Trophoblast cell (in vitro differentiated cells and primary cell): Measurements from ENCODE around the gene RNF186.

Experiments
- DNase-seq, 2 donors: peaks; one replicate each; pipeline ENCODE4 v3.0.0-alpha.2; 2016
- H2AFZ ChIP-seq: 2 replicates; pipeline ENCODE4 v1.6.1; 2013; ENCODE audit warnings: low read length, moderate library complexity, mild to moderate bottlenecking; ENCODE audit not compliant: insufficient read depth, poor library complexity
- H2AK5ac ChIP-seq: 2 replicates; pipeline ENCODE4 v1.6.1; 2013; ENCODE audit warnings: mild to moderate bottlenecking, low read length
- H2BK120ac ChIP-seq: 2 replicates; pipeline ENCODE4 v1.6.1; 2013; ENCODE audit warnings: low read length, mild to moderate bottlenecking, moderate library complexity; ENCODE audit not compliant: insufficient read depth, poor library complexity
- H2BK12ac ChIP-seq: 2 replicates; pipeline ENCODE4 v1.6.1; 2013; ENCODE audit warnings: mild to moderate bottlenecking, low read length, moderate library complexity
- H2BK5ac ChIP-seq: 2 replicates; pipeline ENCODE4 v1.6.1; 2013; ENCODE audit warnings: low read length, low read depth, moderate library complexity, mild to moderate bottlenecking; ENCODE audit not compliant: poor library complexity
- H3K14ac ChIP-seq: 2 replicates; pipeline ENCODE4 v1.6.1; 2013; ENCODE audit warnings: mild to moderate bottlenecking, low read length
- H3K18ac ChIP-seq: 2 replicates; pipeline ENCODE4 v1.6.1; 2013; ENCODE audit warnings: mild to moderate bottlenecking, low read length
- H3K23ac ChIP-seq: 2 replicates; pipeline ENCODE4 v1.6.1; 2013; ENCODE audit warnings: low read length
- H3K27ac ChIP-seq: 2 replicates; pipeline ENCODE4 v1.5.1; 2013; ENCODE audit warnings: low read depth, mild to moderate bottlenecking, inconsistent platforms, low read length, moderate library complexity
- H3K27me3 ChIP-seq: 2 replicates; pipeline ENCODE4 v1.6.1; 2013; ENCODE audit warnings: inconsistent platforms, mild to moderate bottlenecking, low read length, moderate library complexity; ENCODE audit not compliant: insufficient read depth
- H3K36me3 ChIP-seq, 2 experiments: 1 replicate in 1 of 2; 2 replicates in 1 of 2; pipeline ENCODE4 v1.6.1; 2013; ENCODE audit warnings: low read length in 2 of 2, mild to moderate bottlenecking in 2 of 2, moderate library complexity in 1 of 2; ENCODE audit not compliant: insufficient read depth in 2 of 2, control insufficient read depth in 1 of 2
- H3K4ac ChIP-seq: 2 replicates; pipeline ENCODE4 v1.6.1; 2013; ENCODE audit warnings: low read depth, mild to moderate bottlenecking, low read length, moderate library complexity
- H3K4me1 ChIP-seq, 2 experiments: 1 replicate in 1 of 2; 2 replicates in 1 of 2; pipeline ENCODE4 v1.6.1; 2013; ENCODE audit warnings: low read length in 2 of 2, mild to moderate bottlenecking in 2 of 2, moderate library complexity in 1 of 2; ENCODE audit not compliant: insufficient read depth in 2 of 2, control insufficient read depth in 1 of 2
- H3K4me2 ChIP-seq: 2 replicates; pipeline ENCODE4 v1.6.1; 2013; ENCODE audit warnings: inconsistent platforms, mild to moderate bottlenecking, low read length, moderate library complexity
- H3K4me3 ChIP-seq: 2 replicates; pipeline ENCODE4 v1.5.1; 2013; ENCODE audit warnings: mild to moderate bottlenecking, low read depth, low read length, inconsistent platforms
- H3K79me1 ChIP-seq: one replicate; pipeline ENCODE4 v1.6.1; 2013; ENCODE audit warnings: low read length
- H3K79me2 ChIP-seq: 2 replicates; pipeline ENCODE4 v1.6.1; 2013; ENCODE audit warnings: low read length, mild to moderate bottlenecking; ENCODE audit not compliant: control insufficient read depth, insufficient read depth, poor library complexity
- H3K9ac ChIP-seq: 2 replicates; pipeline ENCODE4 v1.6.1; 2013; ENCODE audit warnings: mild to moderate bottlenecking, low read length
- H3K9me3 ChIP-seq: 2 replicates; pipeline ENCODE4 v1.6.1; 2013; ENCODE audit warnings: low read depth, mild to moderate bottlenecking, control low read depth, inconsistent platforms, low read length; ENCODE audit not compliant: insufficient read depth
- H4K12ac ChIP-seq: 2 replicates; pipeline ENCODE4 v1.6.1; 2013; ENCODE audit warnings: low read depth, mild to moderate bottlenecking, low read length, moderate library complexity
- H4K8ac ChIP-seq: 2 replicates; pipeline ENCODE4 v1.6.1; 2013; ENCODE audit warnings: low read depth, mild to moderate bottlenecking, low read length, moderate library complexity
- H4K91ac ChIP-seq: one replicate; pipeline ENCODE4 v1.6.1; 2013; ENCODE audit warnings: low read depth, mild to moderate bottlenecking, low read length, moderate library complexity
- WGBS: extraction: QIAGEN DNeasy Blood & Tissue Kit; methylation state at CpG from one replicate; pipeline ENCODE4 v1.1.7; 2013; ENCODE audit warnings: missing lambda C conversion rate; ENCODE audit not compliant: insufficient read length, insufficient coverage; ENCODE audit errors: extremely low coverage; 5-methylcytosine and 5-hydroxymethylcytosine counted together

RNF186 gene

GRCh38 chr1:19800076-19800804, 14.8 kb downstream of the RNF186 start:
- H2AFZ ChIP-seq = peak overlapping the region; percentile 66
- H3K23ac ChIP-seq = no peak overlapping the region
- H3K14ac ChIP-seq = peak overlapping the region; percentile 65
- H3K4ac ChIP-seq = peak overlapping the region; percentile 44
- no peaks in the 10 kb centered on the region for H3K27me3 ChIP-seq
- H2BK5ac ChIP-seq = peak overlapping the region; percentile 31
- H2AK5ac ChIP-seq = no peak overlapping the region
- peak overlapping the region; percentile 42 for H3K9ac ChIP-seq
- peak; percentile 51 to 71 for DNase-seq
- peak overlapping the region; percentile 93 for H3K4me2 ChIP-seq
- H2BK120ac ChIP-seq = no peak overlapping the region
- no peaks in the 10 kb centered on the region for H3K36me3 ChIP-seq
- H3K18ac ChIP-seq = no peak overlapping the region
- no peaks in the 10 kb centered on the region for H3K9me3 ChIP-seq
- H4K8ac ChIP-seq = peak overlapping the region; percentile 83
- peaks cover 0 to 7% of the 10 kb centered on the region in 2 experiments for H3K4me1 ChIP-seq
- peak overlapping the region; percentile 80 for H4K12ac ChIP-seq
- H3K27ac ChIP-seq = no peak overlapping the region
- no CpG with 5 or more reads among the region's 33 CpGs for WGBS
- H3K79me1 ChIP-seq = peaks cover 5% of the 10 kb centered on the region
- peak overlapping the region; percentile 75 for H3K4me3 ChIP-seq
- H4K91ac ChIP-seq = peak overlapping the region; percentile 38
- no peak overlapping the region for H2BK12ac ChIP-seq
- peaks cover 2% of the 10 kb centered on the region for H3K79me2 ChIP-seq

DNA sequence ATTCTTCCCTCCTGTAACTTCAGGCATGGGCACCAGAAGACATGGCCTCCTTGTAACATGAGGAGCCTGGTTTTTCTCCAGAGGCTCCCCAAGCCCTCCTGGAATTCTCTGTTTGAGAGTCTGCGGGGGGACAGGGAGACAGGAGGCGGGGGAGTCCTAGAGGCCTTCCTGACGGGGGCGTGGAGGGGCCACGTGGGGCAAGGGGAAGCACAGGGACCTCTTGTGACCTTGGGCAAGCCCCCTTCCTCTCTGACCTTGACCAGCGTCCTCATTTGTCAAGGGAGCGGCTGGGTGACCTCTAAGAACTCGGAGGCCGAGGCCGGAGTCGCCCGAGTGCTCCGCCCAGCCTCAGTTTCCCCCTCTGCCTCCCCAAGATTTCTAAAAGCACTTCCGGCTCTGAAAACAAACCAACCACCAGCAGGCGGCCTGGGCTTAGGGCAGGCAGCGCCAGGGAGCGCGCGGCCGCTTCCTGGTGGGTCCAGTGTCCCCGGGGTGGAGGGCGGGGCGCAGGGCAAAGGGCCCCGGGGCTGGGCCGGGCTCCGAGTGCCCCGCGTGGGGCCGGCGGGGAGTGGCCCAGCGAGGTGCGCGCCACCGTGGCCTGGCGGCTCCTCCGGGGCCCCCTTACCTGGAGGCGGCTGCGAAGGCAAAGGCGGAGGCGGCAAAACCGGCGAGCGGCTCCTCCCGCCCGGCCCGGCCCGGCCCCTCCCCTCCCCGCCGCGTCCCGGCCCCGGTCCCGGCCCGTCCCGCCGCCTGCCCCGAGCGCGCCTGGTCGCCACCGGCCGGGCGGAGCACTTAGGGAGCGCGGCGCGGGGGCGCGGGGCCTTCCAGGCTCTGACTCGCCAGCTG, 15.6 kb downstream of the RNF186 start, which contains the start of gene TMCO4:
Gene TMCO4 (minus strand): TSS at position 687 of the 846 bp plus-strand sequence. CDS start 19,158 bp downstream, outside the sequence.
- Histone ChIP-seq H4K12ac (peak within 1 kb of the TSS; percentile 80), H3K4me1 (peaks cover 0 to 7% of the 10 kb centered on the region in 2 experiments), H2AK5ac (no peak within 1 kb of the TSS), H3K14ac (peak within 1 kb of the TSS; percentile 65), H3K4me3 (peak within 1 kb of the TSS; percentile 75), H4K91ac (peak within 1 kb of the TSS; percentile 38), H3K4me2 (peak within 1 kb of the TSS; percentile 93), H3K4ac (peak within 1 kb of the TSS; percentile 44), H2BK120ac (no peak within 1 kb of the TSS), H3K9ac (peak within 1 kb of the TSS; percentile 42), H3K23ac (no peak within 1 kb of the TSS), H3K79me2 (peaks cover 2% of the 10 kb centered on the region), H3K79me1 (peaks cover 5% of the 10 kb centered on the region), H3K18ac (no peak within 1 kb of the TSS), H2BK12ac (no peak within 1 kb of the TSS), H2AFZ (peak within 1 kb of the TSS; percentile 66), H3K27me3 (no peaks in the 10 kb centered on the region), H3K36me3 (no peaks in the 10 kb centered on the region), H3K9me3 (no peaks in the 10 kb centered on the region), H4K8ac (peak within 1 kb of the TSS; percentile 83), H3K27ac (no peak within 1 kb of the TSS), H2BK5ac (peak within 1 kb of the TSS; percentile 31)
- DNase-seq = peak; percentile 33 to 70
- WGBS = no CpG with 5 or more reads among the region's 70 CpGs

DNA sequence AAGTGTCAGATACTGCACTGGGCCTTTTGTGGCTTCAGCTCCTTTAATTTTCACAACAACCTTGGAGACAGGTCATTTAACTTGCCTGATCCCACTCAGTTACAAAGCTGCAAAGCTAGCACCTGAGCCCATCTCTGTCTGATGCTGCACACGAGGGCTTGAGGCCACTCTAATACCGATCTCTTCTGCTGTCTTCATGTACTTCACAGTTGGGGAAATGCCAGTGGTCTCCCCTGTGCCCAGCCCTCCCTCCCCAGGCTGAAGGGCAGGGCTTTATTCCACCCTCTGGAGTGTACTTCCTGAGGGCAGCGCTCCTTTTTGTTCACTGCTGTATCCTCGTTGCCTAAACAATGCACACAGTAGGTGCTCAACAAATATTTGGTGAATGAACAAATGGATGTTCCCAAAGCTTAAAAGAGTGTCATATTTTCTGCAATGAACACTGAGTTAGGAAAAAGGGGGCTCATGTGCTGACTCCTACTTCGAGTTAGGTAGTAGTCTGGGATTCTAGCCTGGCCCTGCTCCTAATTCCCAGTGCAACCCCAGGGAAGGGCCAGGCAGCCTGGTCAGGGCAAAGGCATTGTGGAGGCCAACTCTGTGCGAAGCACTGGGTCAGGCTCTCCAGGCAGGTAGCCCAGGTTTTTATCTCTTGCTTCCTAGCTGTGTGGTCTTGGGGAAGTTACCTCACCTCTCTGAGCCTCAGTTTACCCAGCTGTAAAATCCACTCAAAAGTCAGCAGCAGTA, 16.4 kb downstream of the RNF186 start:
- Histone ChIP-seq H2BK12ac (no peak overlapping the region), H4K8ac (no peak overlapping the region), H3K9me3 (no peaks in the 10 kb centered on the region), H4K91ac (no peak overlapping the region), H4K12ac (peak overlapping the region; percentile 34), H3K4me3 (no peak overlapping the region), H3K9ac (no peak overlapping the region), H3K23ac (no peak overlapping the region), H3K4me2 (no peak overlapping the region), H3K27me3 (no peaks in the 10 kb centered on the region), H3K36me3 (no peaks in the 10 kb centered on the region), H3K79me2 (peaks cover 2% of the 10 kb centered on the region), H3K4me1 (peaks cover 0 to 7% of the 10 kb centered on the region in 2 experiments), H2AFZ (no peak overlapping the region), H3K18ac (no peak overlapping the region), H2BK5ac (no peak overlapping the region), H2BK120ac (no peak overlapping the region), H3K14ac (no peak overlapping the region), H2AK5ac (no peak overlapping the region), H3K4ac (no peak overlapping the region), H3K79me1 (peaks cover 5% of the 10 kb centered on the region), H3K27ac (no peak overlapping the region)
- WGBS = no CpG with 5 or more reads among the region's 6 CpGs
- DNase-seq = peak in 1 of 2 donors; percentile 17

DNA sequence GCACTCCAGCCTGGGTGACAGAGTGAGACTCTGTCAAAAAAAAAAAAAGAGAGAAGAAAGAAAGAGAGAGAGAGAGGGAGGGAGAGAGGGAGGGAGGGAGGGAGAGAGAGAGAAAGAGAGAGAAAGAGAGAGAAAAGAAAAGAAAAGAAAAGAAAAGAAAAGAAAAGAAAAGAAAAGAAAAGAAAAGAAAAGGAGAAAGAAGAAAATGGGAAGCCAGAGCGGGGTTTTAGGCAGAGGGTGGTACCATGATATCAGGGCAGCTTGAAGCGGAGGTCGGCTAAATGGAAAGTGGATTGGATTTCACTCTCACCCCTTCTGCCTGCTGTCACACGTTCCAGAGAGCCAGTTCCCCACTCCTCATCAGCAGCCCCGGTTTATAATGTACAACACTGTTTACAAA, 17.3 kb downstream of the RNF186 start:
- Histone ChIP-seq H3K79me2 (peaks cover 2% of the 10 kb centered on the region), H3K18ac (no peak overlapping the region), H2BK120ac (no peak overlapping the region), H3K79me1 (peaks cover 5% of the 10 kb centered on the region), H3K4me1 (peaks cover 0 to 7% of the 10 kb centered on the region in 2 experiments), H3K4ac (no peak overlapping the region), H2BK5ac (no peak overlapping the region), H3K36me3 (no peaks in the 10 kb centered on the region), H3K9ac (no peak overlapping the region), H3K4me2 (no peak overlapping the region), H3K14ac (no peak overlapping the region), H4K91ac (no peak overlapping the region), H2BK12ac (no peak overlapping the region), H3K9me3 (no peaks in the 10 kb centered on the region), H3K23ac (no peak overlapping the region), H3K27ac (no peak overlapping the region), H2AFZ (no peak overlapping the region), H4K8ac (no peak overlapping the region), H3K27me3 (no peaks in the 10 kb centered on the region), H2AK5ac (no peak overlapping the region), H3K4me3 (no peak overlapping the region), H4K12ac (no peak overlapping the region)
- no peak for DNase-seq
- WGBS = no CpG with 5 or more reads among the region's 5 CpGs
